ENCODE measurements around the gene CDS2. TPM values are rescaled to one million over a fixed set of nuclear protein-coding genes. Genes with fewer than 3 reads are reported as not detected.

The CDS2 gene
- total and polyA plus RNA-seq, 7 donors, result 1.8 to 49.0 (median 30.0) TPM

DNA sequence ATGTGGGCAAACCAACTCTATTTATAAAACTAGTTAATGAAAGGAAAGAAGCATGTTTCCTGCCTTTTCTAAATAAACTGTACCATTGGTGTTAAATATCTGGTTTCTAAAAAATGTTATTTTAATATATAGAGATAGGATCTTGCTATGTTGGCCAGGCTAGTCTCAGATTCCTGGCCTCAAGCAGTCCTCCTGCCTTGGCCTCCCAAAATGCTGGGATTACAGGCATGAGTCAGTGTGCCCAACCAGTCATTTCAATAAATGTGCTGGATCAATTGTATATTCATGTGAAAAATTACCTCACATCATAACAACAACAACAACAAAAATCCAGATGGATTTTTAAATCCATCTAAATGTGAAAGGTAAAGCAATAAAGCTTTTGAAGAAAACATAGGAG lies 80.3 kb downstream of the CDS2 start:
- H3K4me3 ChIP-seq, result no peak overlapping the region
- no peaks in the 10 kb centered on the region for H3K9me3 ChIP-seq
- peaks cover 0 to 6% (median 0%) of the 10 kb centered on the region in 4 donors for H3K36me3 ChIP-seq
- TF ChIP-seq, protein P1, sequence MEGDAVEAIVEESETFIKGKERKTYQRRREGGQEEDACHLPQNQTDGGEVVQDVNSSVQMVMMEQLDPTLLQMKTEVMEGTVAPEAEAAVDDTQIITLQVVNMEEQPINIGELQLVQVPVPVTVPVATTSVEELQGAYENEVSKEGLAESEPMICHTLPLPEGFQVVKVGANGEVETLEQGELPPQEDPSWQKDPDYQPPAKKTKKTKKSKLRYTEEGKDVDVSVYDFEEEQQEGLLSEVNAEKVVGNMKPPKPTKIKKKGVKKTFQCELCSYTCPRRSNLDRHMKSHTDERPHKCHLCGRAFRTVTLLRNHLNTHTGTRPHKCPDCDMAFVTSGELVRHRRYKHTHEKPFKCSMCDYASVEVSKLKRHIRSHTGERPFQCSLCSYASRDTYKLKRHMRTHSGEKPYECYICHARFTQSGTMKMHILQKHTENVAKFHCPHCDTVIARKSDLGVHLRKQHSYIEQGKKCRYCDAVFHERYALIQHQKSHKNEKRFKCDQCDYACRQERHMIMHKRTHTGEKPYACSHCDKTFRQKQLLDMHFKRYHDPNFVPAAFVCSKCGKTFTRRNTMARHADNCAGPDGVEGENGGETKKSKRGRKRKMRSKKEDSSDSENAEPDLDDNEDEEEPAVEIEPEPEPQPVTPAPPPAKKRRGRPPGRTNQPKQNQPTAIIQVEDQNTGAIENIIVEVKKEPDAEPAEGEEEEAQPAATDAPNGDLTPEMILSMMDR (IDR thresholded peaks at IDR 0.05), result no peak
- no peak for TF ChIP-seq POLR2AphosphoS5 (IDR thresholded peaks at IDR 0.05)
- H3K27ac ChIP-seq, result no peak overlapping the region
- H3K4me1 ChIP-seq, result peaks cover 0 to 6% (median 3%) of the 10 kb centered on the region in 4 donors
- intact Hi-C loops (cut with DNase I), result loop anchor here (5.0 kb wide), 1 partner anchor 240 kb away; no protein-coding TSS in a partner anchor
- no peak for DNase-seq
- H3K27me3 ChIP-seq, result no peaks in the 10 kb centered on the region

DNA sequence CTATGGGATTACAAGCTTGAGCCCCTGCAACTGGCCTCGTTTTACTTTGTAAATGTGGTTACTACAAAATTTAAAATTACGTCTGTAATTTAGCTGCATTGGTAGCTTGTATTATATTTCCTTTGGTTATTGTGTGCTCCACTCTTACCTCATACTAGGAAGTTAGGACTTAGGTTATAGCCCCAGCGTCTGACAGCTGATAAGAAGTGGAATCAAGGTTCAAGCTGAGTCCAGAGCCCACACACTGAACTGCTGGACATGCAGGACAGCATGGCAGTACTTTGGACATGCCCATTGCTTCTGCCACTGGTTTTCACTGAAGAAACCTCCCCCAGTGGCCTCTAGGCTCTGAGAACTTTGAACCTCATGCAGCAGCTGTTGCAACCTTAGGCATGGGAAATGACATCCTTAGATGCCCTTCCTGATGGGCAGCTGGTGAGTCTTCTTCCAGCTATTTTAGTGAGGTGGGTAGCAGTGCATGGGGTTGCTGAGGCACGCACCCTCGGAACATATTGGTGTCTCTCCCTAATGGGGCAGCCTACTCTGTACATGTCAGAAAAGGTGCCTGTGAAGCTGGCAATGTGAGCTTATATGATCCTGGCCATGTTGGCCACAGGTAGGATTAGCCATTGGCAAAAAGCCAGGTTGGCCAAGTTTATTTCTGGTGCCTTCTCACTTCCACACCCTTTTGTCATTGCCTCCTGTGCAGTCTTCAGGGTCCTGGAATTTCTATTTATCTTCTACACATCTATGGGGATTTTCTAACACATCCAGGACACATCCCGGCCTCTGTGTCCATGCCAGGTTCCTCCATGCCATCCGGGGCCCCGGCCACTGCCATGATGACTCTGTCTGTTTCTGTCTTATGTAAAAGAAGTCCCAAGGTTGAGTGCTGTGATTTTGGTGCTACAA lies 85.3 kb downstream of the CDS2 start:
- 72 to 86% methylated on average over 8 of the region's 8 CpGs for whole genome bisulfite sequencing, 2 donors
- Histone ChIP-seq H3K4me1 (no peaks in the 10 kb centered on the region), H3K36me3 (peaks cover 0 to 10% (median 0%) of the 10 kb centered on the region in 4 donors), H3K9me3 (no peaks in the 10 kb centered on the region), H3K27ac (no peak overlapping the region), H3K4me3 (no peak overlapping the region), H3K27me3 (no peaks in the 10 kb centered on the region)
- TF ChIP-seq POLR2AphosphoS5 (IDR thresholded peaks at IDR 0.05) (no peak), POLR2A (IDR thresholded peaks at IDR 0.05) (no peak), EP300 (IDR thresholded peaks at IDR 0.05) (no peak)
- TF ChIP-seq, protein P1 (IDR thresholded peaks at IDR 0.05), result no peak
- intact Hi-C loops (cut with DNase I), result no loop called here
- no peak for DNase-seq

DNA sequence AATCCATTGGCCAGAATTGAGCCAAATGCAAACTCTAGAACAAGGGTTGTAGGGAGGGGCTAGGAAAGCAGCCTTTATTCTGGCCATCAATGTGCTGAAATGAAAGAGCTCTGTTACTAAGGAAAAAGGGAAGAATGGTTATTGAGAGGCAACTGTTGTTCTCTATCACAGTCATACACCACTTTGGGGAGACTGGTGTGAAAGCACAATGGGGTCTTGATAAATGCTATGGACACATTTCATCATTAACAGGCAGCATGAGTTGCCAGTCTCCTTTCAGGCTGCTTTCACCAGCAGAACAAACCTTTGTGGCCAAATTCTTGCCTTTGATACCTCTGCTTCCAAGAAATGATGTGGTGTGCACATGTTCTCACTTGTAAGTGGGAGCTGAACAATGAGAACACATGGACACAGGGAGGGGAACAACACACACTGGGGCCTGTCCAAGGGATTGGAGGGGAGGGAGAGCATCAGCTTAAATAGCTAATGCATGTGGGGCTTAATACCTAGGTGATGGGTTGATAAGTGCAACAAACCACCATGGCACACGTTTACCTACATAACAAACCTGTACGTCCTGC lies 86.2 kb downstream of the CDS2 start:
- TF ChIP-seq EP300 (IDR thresholded peaks at IDR 0.05), result no peak
- TF ChIP-seq, protein P1 (IDR thresholded peaks at IDR 0.05), result no peak
- no peak overlapping the region for H3K27ac ChIP-seq
- H3K4me3 ChIP-seq, result no peak overlapping the region
- H3K9me3 ChIP-seq, result no peaks in the 10 kb centered on the region
- H3K36me3 ChIP-seq, result peaks cover 0 to 10% (median 0%) of the 10 kb centered on the region in 4 donors
- H3K27me3 ChIP-seq, result no peaks in the 10 kb centered on the region
- 82 to 85% methylated on average over 2 of the region's 2 CpGs for WGBS, 2 donors
- no peaks in the 10 kb centered on the region for H3K4me1 ChIP-seq
- DNase-seq, result no peak
- intact Hi-C loops (cut with DNase I), result no loop called here

DNA sequence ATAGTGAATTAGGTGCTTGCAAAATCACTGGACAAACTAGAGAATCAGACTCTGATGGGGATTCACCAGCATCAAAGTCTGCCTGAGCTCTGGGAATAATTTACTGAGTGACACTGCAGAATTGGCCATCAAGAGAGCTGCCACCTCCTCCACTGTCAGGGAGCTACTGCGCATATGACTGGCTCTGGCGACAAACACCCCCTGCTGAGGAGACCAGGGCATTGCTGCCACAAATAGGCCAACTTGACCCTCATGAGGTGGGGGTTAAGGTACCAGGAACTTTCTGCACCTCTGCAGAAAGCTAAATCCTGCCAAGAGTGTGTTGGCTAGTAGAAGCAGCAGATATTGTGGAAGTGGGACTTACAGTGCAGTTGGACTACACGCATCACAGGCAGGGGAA lies 88.0 kb downstream of the CDS2 start:
- Histone ChIP-seq H3K9me3 (no peaks in the 10 kb centered on the region), H3K27me3 (no peaks in the 10 kb centered on the region), H3K4me1 (no peaks in the 10 kb centered on the region), H3K4me3 (no peak overlapping the region), H3K36me3 (peaks cover 0 to 10% (median 0%) of the 10 kb centered on the region in 4 donors), H3K27ac (no peak overlapping the region)
- WGBS, 2 donors, result 88 to 95% methylated on average over 3 of the region's 3 CpGs
- DNase-seq, result no peak
- TF ChIP-seq POLR2A (IDR thresholded peaks at IDR 0.05) (no peak), POLR2AphosphoS5 (IDR thresholded peaks at IDR 0.05) (no peak), EP300 (IDR thresholded peaks at IDR 0.05) (no peak)
- TF ChIP-seq, protein P1 (IDR thresholded peaks at IDR 0.05), result no peak
- intact Hi-C loops (cut with DNase I), result no loop called here

All from sigmoid colon (tissue), 7 donors.